Heart left ventricle (tissue), 13 donors: ENCODE measurements around the gene MVK.

Experiments
- CTCF ChIP-seq, 12 donors: fragments of 200-600 bp; sonication (generic) in 4 of 12; IDR thresholded peaks; one replicate each; pipeline versions ENCODE4 v1.5.0 to v1.8.0; 2018 to 2022; ENCODE audit warnings: antibody characterized with exemption in 12 of 12, mild to moderate bottlenecking in 5 of 12
- POLR2A ChIP-seq, 2 donors: fragments of 450-650 bp; IDR thresholded peaks; one replicate each; pipeline ENCODE4 v1.6.1; 2017; ENCODE audit warnings: antibody characterized with exemption in 2 of 2, mild to moderate bottlenecking in 2 of 2, moderate library complexity in 2 of 2
- donor health status: ischemic (EF 13 %, LVEDD 7.1; RV severe dilation, severe dysfunction).
- donor health status: DM: no; HTN: yes; CAD: no.
- donor health status: DM: no; HTN: no; CAD: no.
- donor health status: ischemic (EF 25% LVEDD 6.9; RV normal size, moderate dysfunction).
- donor health status: ischemic (EF 25% LVEDD 5.7; RV mildly dilated, moderate dysfunction).
- donor health status: ischemic (EF 35%, LVEDD 5.7; RV mildly dilated, moderate dysfunction).
- donor health status: nonischemic (EF 11% LVEDD 7.7; RV severe dilation, severe dysfunction).
- donor health status: DM: yes; HTN: yes; CAD: no.
- donor health status: PGD.
- donor health status: ischemic (EF 29% LVEDD 5.4; RV normal size, mild dysfunction).
- donor health status: nonischemic (EF 23%, LVEDD 6.1; RV moderate dilation, normal function).

GRCh38 chr12:109542014-109542413 is 31.6 kb upstream of the MVK start:
- TF ChIP-seq CTCF (IDR thresholded peaks at IDR 0.05) (no peak), POLR2A (IDR thresholded peaks at IDR 0.05) (no peak)
